ENCODE measurements around the gene PKM.
A peak's percentile ranks its signal among the peaks of the same experiment; 100 is the strongest.

PKM gene

GRCh38 chr15:72168808-72169190, 62.2 kb downstream of the PKM start:
- TF ChIP-seq CTCF (conservative IDR thresholded peaks at IDR 0.05; ENCODE audit: low read depth, low read length), result no peak
- H3K4me3 ChIP-seq (ENCODE audit: low read depth, low read length), result no peak overlapping the region
- no peak for DNase-seq (ENCODE audit: low read depth)

- DNase-seq (ENCODE audit: low read depth), result peak; percentile 90
- no peak overlapping the region for H3K4me3 ChIP-seq (ENCODE audit: low read depth, low read length)
- TF ChIP-seq CTCF (conservative IDR thresholded peaks at IDR 0.05; ENCODE audit: low read depth, low read length), result no peak
Measured at GRCh38 chr15:72168131-72168807, 62.7 kb downstream of the PKM start.

- no peak overlapping the region for H3K4me3 ChIP-seq (ENCODE audit: low read depth, low read length)
- no peak for TF ChIP-seq CTCF (conservative IDR thresholded peaks at IDR 0.05; ENCODE audit: low read depth, low read length)
- no peak for DNase-seq (ENCODE audit: low read depth)
Measured at GRCh38 chr15:72167445-72167844, 63.5 kb downstream of the PKM start.

GRCh38 chr15:72166716-72167417, 64.1 kb downstream of the PKM start:
- no peak for DNase-seq (ENCODE audit: low read depth)
- H3K4me3 ChIP-seq (ENCODE audit: low read depth, low read length), result no peak overlapping the region
- no peak for TF ChIP-seq CTCF (conservative IDR thresholded peaks at IDR 0.05; ENCODE audit: low read depth, low read length)

GRCh38 chr15:72163719-72164118, 67.3 kb downstream of the PKM start:
- H3K4me3 ChIP-seq (ENCODE audit: low read depth, low read length), result no peak overlapping the region
- no peak for DNase-seq (ENCODE audit: low read depth)
- TF ChIP-seq CTCF (conservative IDR thresholded peaks at IDR 0.05; ENCODE audit: low read depth, low read length), result no peak

- no peak overlapping the region for H3K4me3 ChIP-seq (ENCODE audit: low read depth, low read length)
- no peak for DNase-seq (ENCODE audit: low read depth)
- TF ChIP-seq CTCF (conservative IDR thresholded peaks at IDR 0.05; ENCODE audit: low read depth, low read length), result peak; percentile 9
Measured at GRCh38 chr15:72162569-72162968, 68.4 kb downstream of the PKM start.
